Neural crest cell (in vitro differentiated cells): ENCODE results near the gene LRP1-AS. TPM values are rescaled to one million over a fixed set of nuclear protein-coding genes. Genes with fewer than 3 reads are reported as not detected.

Experiments
- DNase-seq: peaks from one replicate; pipeline ENCODE4 v3.0.0; 2021; ENCODE audit warnings: low read depth, mixed read lengths, low spot score
- H3K27ac Mint-ChIP-seq: one replicate; pipeline ENCODE4 v1.8.0; 2021; ENCODE audit warnings: mild to moderate bottlenecking, mixed read lengths; ENCODE audit not compliant: unreplicated experiment
- H3K27me3 Mint-ChIP-seq: 2 replicates; pipeline ENCODE4 v1.8.0; 2021; ENCODE audit warnings: low read depth, mild to moderate bottlenecking, mixed read lengths
- H3K36me3 Mint-ChIP-seq: 2 replicates; pipeline ENCODE4 v1.8.0; 2021; ENCODE audit warnings: low read depth, mild to moderate bottlenecking, mixed read lengths
- H3K4me1 Mint-ChIP-seq: 2 replicates; pipeline ENCODE4 v1.8.0; 2021; ENCODE audit warnings: mixed read lengths
- H3K4me3 Mint-ChIP-seq: one replicate; pipeline ENCODE4 v1.8.0; 2021; ENCODE audit warnings: mild to moderate bottlenecking, mixed read lengths
- H3K9me3 Mint-ChIP-seq: 2 replicates; pipeline ENCODE4 v1.8.0; 2021; ENCODE audit warnings: mixed read lengths
- CTCF ChIP-seq: fragments of 200-600 bp; sonication (generic); conservative IDR thresholded peaks from 2 replicates; pipeline ENCODE4 v1.5.0; 2021; ENCODE audit warnings: antibody characterized with exemption, mild to moderate bottlenecking
- total RNA-seq: library from RNA; stranded (reverse); gene quantifications from 2 replicates; pipeline ENCODE4 v1.2.1, GENCODE V29; 2021

LRP1-AS gene
- total RNA-seq, 1 donor from 2014 or later: not detected

GRCh38 chr12:57190821-57191220 is 43.4 kb upstream of the LRP1-AS start:
- Mint-ChIP-seq H3K36me3 (peaks cover 12% of the 10 kb centered on the region), H3K27me3 (no peaks in the 10 kb centered on the region), H3K27ac (no peak overlapping the region), H3K4me3 (no peak overlapping the region), H3K4me1 (no peaks in the 10 kb centered on the region), H3K9me3 (peaks cover 4% of the 10 kb centered on the region)
- no peak for DNase-seq
- no peak for TF ChIP-seq CTCF

- peaks cover 12% of the 10 kb centered on the region for H3K36me3 Mint-ChIP-seq
- H3K27me3 Mint-ChIP-seq: no peaks in the 10 kb centered on the region
- peaks cover 4% of the 10 kb centered on the region for H3K9me3 Mint-ChIP-seq
- no peak overlapping the region for H3K27ac Mint-ChIP-seq
- H3K4me1 Mint-ChIP-seq: no peaks in the 10 kb centered on the region
- DNase-seq: no peak
- H3K4me3 Mint-ChIP-seq: no peak overlapping the region
- TF ChIP-seq CTCF: no peak
Observed at GRCh38 chr12:57190037-57190436, 42.6 kb upstream of the LRP1-AS start.

- H3K9me3 Mint-ChIP-seq: peaks cover 4% of the 10 kb centered on the region
- H3K27ac Mint-ChIP-seq: no peak overlapping the region
- TF ChIP-seq CTCF: no peak
- no peak for DNase-seq
- no peak overlapping the region for H3K4me3 Mint-ChIP-seq
- H3K4me1 Mint-ChIP-seq: peaks cover under 1% of the 10 kb centered on the region
- H3K27me3 Mint-ChIP-seq: no peaks in the 10 kb centered on the region
- H3K36me3 Mint-ChIP-seq: peaks cover 13% of the 10 kb centered on the region
Observed at GRCh38 chr12:57188090-57188425, 40.6 kb upstream of the LRP1-AS start.

GRCh38 chr12:57187222-57188089 is 40.0 kb upstream of the LRP1-AS start:
- Mint-ChIP-seq H3K4me1 (peaks cover 6% of the 10 kb centered on the region), H3K4me3 (no peak overlapping the region), H3K36me3 (peaks cover 15% of the 10 kb centered on the region)

GRCh38 chr12:57185906-57186508 is 38.6 kb upstream of the LRP1-AS start:
- H3K27me3 Mint-ChIP-seq: no peaks in the 10 kb centered on the region
- TF ChIP-seq CTCF: no peak

More at GRCh38 chr12:57187222-57188089, 40.0 kb upstream of the LRP1-AS start:
- no peaks in the 10 kb centered on the region for H3K27me3 Mint-ChIP-seq
- peak overlapping the region; percentile 12 for H3K27ac Mint-ChIP-seq
- H3K9me3 Mint-ChIP-seq: peaks cover 4% of the 10 kb centered on the region
- no peak for DNase-seq
- TF ChIP-seq CTCF: no peak

More at GRCh38 chr12:57185906-57186508, 38.6 kb upstream of the LRP1-AS start:
- H3K36me3 Mint-ChIP-seq: peaks cover 4% of the 10 kb centered on the region
- DNase-seq: no peak
- H3K4me1 Mint-ChIP-seq: peaks cover 6% of the 10 kb centered on the region
- H3K9me3 Mint-ChIP-seq: no peaks in the 10 kb centered on the region
- no peak overlapping the region for H3K4me3 Mint-ChIP-seq
- no peak overlapping the region for H3K27ac Mint-ChIP-seq
